Stimulated activated effector memory CD8-positive, alpha-beta T cell treated with anti-CD3 and anti-CD28 coated beads, Interleukin-12 subunit alpha, Interleukin-12 subunit beta, amount 100 ng/mL, for 72 hours (primary cell): ENCODE results near the gene FAM234A.

Experiments
- ATAC-seq: fragments of 150-1000 bp; cut with Tn5 transposase; 2 replicates; pipeline ENCODE4 v1.10.0; 2021
- DNase-seq, 2 donors: peaks; one replicate each; pipeline ENCODE4 v3.0.0; 2021 to 2022; ENCODE audit warnings: low spot score in 2 of 2
- H3K27ac Mint-ChIP-seq: one replicate; pipeline ENCODE4 v1.8.0; 2022; ENCODE audit warnings: mild to moderate bottlenecking, mixed read lengths
- H3K36me3 Mint-ChIP-seq: one replicate; pipeline ENCODE4 v1.8.0; 2022; ENCODE audit warnings: mild to moderate bottlenecking, mixed read lengths
- H3K4me1 Mint-ChIP-seq: one replicate; pipeline ENCODE4 v1.8.0; 2022; ENCODE audit warnings: mixed read lengths
- H3K4me3 Mint-ChIP-seq: one replicate; pipeline ENCODE4 v1.8.0; 2022; ENCODE audit warnings: mild to moderate bottlenecking, mixed read lengths
- H3K9me3 Mint-ChIP-seq: one replicate; pipeline ENCODE4 v1.8.0; 2022; ENCODE audit warnings: mixed read lengths

FAM234A gene

DNA sequence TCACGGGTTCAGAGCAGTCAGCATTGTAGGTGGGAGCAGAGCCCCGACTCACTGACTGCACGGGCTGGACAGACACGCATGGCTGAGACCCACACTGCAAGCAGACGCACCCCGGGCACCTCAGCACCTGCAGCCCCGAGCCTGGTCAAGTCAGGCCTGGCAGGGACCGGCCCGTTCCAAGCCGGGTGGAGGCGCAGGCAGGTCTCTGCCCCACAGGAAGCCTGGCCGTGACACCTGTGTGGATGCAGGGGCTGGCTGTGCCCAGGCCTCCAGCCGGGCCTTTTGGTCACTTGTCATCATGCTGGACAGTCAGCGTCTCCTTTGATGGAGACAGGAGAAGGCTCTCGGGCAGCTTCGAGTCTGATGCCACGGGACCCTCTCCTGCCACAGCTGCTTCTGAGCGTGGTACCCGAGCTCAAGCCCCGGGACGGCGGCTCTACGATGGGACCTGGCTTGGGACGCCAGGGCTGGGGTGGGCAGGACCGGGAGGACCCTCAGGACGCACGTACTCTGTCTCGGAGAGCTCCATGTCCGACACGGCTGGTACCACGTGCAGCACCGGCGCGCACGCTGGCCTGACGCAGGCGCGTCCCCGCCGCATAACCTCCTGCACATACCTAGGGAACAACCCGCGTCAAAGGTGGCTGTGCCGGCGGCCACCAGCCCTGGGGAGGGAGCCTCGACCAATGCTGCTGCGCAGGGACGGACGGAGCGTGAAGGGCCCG is 56.2 kb downstream of the FAM234A start:
- H3K27ac Mint-ChIP-seq: no peak overlapping the region
- H3K4me1 Mint-ChIP-seq: no peaks in the 10 kb centered on the region
- no peaks in the 10 kb centered on the region for H3K9me3 Mint-ChIP-seq
- H3K36me3 Mint-ChIP-seq: peaks cover 51% of the 10 kb centered on the region
- ATAC-seq: no peak
- no peak overlapping the region for H3K4me3 Mint-ChIP-seq
- DNase-seq: no peak

DNA sequence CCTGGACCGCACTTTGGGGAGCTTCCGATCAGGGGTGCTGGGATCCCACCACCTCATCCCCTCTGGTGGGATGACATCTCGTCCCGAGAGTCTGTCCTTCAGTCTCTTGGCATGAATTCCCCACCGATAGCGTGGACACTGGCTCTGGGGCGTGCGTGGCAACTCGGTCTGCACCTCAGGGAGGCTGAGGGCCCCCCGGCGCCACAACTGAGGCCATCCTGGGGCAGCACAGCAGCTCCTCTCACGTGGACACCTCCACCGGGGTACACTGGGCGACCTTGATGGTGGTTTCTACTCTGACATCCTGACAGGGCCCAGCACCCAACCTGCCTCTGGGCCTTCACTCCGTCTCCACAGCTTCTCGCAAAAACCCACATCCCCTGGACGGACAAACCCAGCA is 56.9 kb downstream of the FAM234A start:
- peaks cover 51% of the 10 kb centered on the region for H3K36me3 Mint-ChIP-seq
- H3K4me3 Mint-ChIP-seq: no peak overlapping the region
- H3K27ac Mint-ChIP-seq: no peak overlapping the region
- ATAC-seq (no peak), DNase-seq (no peak)
- no peaks in the 10 kb centered on the region for H3K4me1 Mint-ChIP-seq
- no peaks in the 10 kb centered on the region for H3K9me3 Mint-ChIP-seq

DNA sequence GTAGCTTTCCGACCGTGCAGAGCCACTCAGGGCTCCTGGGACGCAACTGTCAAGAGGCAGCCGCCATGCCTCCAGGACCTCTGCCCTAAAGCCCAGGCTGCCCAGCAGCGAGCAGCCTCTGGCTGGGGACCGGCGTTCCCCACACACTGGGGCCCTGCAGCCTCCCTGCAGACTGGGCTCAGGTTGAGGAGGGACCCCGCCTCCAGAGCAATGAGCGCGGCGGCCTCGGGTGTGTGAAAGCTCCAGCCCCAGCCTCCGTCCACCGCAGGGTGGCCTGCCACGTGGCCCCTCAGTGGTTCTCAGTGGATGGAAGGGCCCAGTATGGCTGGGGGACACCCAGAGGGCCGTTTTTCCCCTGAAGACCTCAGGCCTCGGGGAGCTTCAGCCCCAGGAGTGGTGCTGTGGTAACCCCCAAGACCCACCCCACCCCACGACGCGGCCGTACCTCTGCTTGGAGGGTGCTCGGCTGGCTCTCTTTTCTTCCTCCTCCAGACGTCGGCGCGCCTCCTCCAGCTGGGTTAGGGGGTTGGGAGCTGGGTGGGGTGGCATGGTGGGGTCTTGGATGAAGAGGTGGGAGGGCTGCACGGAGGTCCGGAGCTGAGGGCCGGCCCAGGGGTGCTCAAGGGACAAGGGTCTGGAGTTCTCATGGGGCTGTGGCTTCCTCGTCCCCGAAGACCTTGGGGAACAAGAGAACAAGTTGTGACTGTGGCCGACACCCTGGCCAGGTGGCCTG is 58.6 kb downstream of the FAM234A start:
- Mint-ChIP-seq H3K36me3 (peaks cover 45% of the 10 kb centered on the region), H3K4me1 (no peaks in the 10 kb centered on the region), H3K9me3 (no peaks in the 10 kb centered on the region), H3K27ac (no peak overlapping the region), H3K4me3 (no peak overlapping the region)
- DNase-seq: no peak
- no peak for ATAC-seq

DNA sequence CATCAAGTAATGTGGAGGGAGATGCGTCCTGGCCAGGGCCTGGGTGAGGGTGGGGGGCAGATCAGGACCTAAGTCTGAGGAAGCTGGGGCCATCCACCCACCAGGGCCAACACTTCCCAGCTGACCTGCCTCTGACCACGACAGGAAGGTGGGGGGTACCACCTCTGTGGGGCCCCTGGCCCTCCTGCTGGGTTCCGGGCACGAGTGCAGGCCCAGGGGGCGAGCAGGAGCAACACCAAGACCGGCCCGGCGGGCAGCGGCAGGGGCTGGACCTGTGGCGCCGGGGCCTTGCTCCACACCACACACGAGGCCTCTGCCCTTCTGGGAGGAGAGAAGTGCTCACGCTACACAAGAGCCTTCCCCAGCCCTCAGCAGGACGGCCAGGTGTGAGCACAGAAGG is 61.7 kb downstream of the FAM234A start:
- Mint-ChIP-seq H3K27ac (no peak overlapping the region), H3K4me1 (no peaks in the 10 kb centered on the region), H3K36me3 (peaks cover 42% of the 10 kb centered on the region), H3K9me3 (no peaks in the 10 kb centered on the region), H3K4me3 (no peak overlapping the region)
- ATAC-seq (no peak), DNase-seq (no peak)

DNA sequence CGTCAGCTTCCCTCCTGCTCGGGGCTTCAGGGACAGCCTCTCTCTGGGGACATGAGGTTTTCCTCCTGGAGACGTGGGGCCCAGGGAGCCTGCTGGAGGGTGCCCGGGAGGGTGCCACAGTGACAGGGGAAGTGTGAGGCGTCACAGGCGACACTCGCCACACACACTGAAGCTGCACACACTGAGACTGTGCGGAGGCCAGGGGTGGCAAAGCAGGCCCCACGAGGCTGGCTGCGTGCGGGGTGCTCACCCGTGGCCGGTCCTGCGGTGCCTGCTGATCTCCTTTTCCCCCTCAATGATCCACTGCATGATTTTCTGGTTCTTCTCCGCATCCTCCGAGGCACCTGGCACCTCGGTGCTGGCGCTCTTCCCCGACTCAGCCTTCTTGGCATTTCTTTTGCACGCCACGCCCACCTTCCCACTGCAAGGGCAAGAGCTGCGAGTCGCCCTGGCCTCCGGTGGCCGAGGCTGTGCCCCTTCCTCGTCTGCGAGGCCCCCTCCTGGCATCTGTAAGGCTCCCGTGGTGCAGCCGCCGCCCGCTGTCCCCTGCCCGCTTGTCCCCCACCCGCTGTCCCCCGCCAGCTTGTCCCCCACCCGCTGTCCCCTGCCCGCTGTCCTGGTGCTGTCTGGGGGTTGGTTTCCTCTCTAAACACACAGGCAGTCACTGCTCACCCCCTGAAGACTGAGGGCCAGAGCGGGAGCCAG is 62.3 kb downstream of the FAM234A start:
- ATAC-seq (no peak), DNase-seq (no peak)
- H3K4me1 Mint-ChIP-seq: no peaks in the 10 kb centered on the region
- H3K4me3 Mint-ChIP-seq: no peak overlapping the region
- no peak overlapping the region for H3K27ac Mint-ChIP-seq
- no peaks in the 10 kb centered on the region for H3K9me3 Mint-ChIP-seq
- peaks cover 42% of the 10 kb centered on the region for H3K36me3 Mint-ChIP-seq

DNA sequence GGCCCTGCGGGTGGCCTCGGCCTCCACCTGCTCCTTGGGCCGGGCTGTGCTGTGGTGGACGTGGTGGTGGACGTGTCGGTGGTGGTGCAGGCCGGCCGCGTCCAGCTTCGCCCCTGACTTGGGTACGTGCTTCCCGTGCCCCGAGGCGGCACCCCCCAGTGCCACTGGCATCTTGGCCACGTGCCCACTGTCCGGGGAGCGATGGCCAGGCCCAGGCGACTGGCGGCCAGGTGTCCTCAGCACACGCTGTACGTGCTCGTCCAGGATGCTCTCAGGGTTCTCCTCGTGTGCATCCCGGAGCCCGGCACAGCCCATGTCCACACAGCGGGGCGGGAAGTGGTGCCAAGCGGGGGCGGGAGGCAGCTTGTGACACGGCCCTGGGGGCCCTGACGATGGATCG is 63.2 kb downstream of the FAM234A start:
- Mint-ChIP-seq H3K36me3 (peaks cover 37% of the 10 kb centered on the region), H3K4me3 (no peak overlapping the region), H3K4me1 (no peaks in the 10 kb centered on the region), H3K9me3 (no peaks in the 10 kb centered on the region), H3K27ac (no peak overlapping the region)
- DNase-seq (no peak), ATAC-seq (no peak)

DNA sequence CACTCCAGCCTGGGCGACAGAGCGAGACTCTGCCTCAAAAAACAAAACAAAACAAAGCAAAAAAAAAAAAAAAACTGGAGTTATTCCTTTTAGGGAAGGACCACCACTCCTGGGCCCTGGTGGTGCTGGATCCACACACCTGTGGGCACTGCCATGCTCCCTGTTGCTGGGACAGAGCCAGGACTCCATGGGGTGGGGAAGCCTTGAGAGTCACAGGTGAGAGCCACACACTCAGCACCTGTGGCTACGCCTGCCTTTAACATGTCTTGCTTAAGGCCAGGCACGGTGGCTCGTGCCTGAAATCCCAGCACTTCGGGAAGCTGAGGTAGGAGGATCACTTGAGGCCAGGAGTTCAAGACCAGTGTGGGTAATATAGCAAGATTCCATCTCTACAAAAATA is 66.6 kb downstream of the FAM234A start:
- Mint-ChIP-seq H3K4me3 (no peak overlapping the region), H3K27ac (no peak overlapping the region), H3K9me3 (no peaks in the 10 kb centered on the region), H3K36me3 (peaks cover 44% of the 10 kb centered on the region), H3K4me1 (peaks cover 4% of the 10 kb centered on the region)
- DNase-seq (no peak), ATAC-seq (no peak)

DNA sequence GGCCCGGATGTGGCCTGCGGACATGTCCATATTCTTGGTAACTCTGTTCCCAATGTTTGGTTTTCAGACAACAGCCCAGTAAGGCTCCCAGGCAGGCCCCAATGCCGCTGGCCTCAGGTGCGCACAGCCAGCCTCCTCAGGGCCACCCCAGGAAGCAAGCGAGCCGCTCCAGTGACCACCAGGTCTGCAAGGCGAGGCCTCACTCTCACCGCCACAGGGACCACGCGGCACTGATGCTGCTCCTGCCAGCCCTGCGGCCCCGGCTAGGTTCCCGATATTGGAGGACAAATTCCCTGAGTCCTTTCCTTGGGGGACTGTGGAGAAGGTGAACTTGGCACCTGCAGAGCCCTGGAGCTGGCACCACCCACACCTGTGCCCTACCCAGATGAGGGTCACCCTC is 67.3 kb downstream of the FAM234A start:
- no peak overlapping the region for H3K27ac Mint-ChIP-seq

DNA sequence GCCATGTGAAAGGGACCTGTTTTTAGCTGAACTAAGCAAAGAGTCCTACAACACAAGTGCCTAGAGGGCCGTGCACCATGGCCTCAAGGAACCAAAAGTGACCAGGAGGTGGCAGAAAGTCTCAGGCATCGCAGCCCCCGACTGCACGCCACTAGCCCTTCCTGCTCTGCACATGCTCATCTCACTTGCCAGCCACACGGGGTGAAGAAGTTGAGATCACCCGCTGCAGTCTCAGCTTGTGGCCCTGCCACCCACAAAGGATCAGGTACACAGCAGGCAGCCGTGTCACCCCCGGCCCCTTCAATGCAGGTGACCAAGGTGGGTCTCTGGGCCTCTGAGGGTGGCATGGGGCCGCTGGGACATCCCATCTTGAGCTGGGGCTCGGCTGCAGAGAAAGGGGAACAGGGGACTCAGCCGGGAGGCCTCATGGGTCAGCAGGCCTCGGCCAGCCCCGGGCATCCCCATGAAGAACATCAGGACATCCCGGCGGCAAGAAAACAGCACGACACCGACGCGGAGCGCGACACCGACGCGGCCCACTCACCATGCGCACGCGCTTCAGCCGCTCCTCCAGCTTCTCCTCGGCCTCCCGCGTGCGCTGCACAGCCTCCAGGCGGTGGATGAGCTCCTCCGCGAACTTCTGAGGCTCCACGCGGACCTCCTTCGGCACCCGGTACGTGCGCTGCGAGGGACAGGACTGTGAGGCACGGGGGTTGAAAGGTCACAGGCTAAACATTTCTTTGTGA is 69.3 kb downstream of the FAM234A start:
- Mint-ChIP-seq H3K9me3 (no peaks in the 10 kb centered on the region), H3K36me3 (peaks cover 43% of the 10 kb centered on the region), H3K27ac (no peak overlapping the region), H3K4me3 (no peak overlapping the region), H3K4me1 (peaks cover 31% of the 10 kb centered on the region)
- ATAC-seq (no peak), DNase-seq (no peak)

More for the DNA sequence above, 67.3 kb downstream of the FAM234A start:
- Mint-ChIP-seq H3K4me1 (peaks cover 11% of the 10 kb centered on the region), H3K9me3 (no peaks in the 10 kb centered on the region), H3K4me3 (no peak overlapping the region), H3K36me3 (peaks cover 48% of the 10 kb centered on the region)
- ATAC-seq (no peak), DNase-seq (no peak)

DNA sequence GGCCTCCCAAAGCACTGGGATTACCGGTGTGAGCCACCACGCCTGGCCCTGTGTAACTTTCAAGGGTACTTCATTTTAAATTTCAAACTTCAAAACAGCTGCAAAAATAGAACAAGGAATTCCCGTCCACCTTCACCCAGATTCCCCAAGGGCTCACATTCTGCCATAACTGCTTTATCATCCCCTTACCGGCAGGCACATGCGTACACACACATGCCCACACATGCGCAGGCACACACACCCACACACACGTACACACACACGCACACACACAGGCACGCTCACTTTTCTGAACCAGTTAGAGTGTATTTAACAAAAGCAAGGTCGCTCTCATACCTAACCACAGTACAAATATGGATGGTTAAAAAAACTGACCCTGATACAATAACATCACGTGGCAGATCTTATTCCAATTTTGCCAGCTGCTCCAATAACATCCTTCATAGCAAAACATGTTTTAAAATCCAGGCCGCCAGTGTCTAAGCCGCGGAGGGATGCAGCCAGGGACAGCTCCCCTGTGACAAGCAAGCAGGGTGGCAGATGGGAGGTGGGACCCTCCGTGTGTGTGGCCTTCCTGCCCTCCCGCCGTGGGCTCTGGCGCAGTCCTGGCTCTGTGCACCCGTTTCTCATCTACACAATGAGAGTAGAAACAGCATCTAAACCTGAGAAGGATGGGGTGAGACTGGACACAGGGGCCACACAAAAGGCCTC is 71.5 kb downstream of the FAM234A start:
- ATAC-seq (no peak), DNase-seq (no peak)
- H3K4me1 Mint-ChIP-seq: peaks cover 42% of the 10 kb centered on the region
- H3K27ac Mint-ChIP-seq: peak overlapping the region; percentile 78
- H3K9me3 Mint-ChIP-seq: no peaks in the 10 kb centered on the region
- H3K4me3 Mint-ChIP-seq: no peak overlapping the region
- peaks cover 60% of the 10 kb centered on the region for H3K36me3 Mint-ChIP-seq

DNA sequence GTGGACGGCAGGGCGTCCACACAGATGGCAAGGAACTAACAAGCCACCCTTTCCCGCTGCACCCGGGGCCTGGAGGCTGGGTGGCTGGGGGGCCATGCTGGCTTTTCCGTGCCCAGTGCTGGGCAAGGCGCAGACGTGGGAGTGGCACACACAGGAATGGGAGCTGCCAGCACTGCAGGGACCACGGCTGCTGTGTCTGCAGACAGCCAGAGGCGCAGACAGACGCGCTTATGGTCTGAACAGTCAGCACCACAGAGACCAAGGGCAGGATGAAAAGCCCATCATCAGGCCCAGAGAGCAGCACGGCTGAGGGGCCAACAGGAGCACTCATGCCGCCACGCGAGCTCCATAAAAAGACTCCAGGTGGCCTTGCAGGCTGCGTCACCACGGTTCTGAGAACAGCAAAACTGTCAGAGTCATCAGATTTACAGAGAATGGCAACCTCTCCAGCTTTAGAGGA is 72.3 kb downstream of the FAM234A start:
- Mint-ChIP-seq H3K4me1 (peaks cover 42% of the 10 kb centered on the region), H3K4me3 (no peak overlapping the region), H3K27ac (peak overlapping the region; percentile 78), H3K9me3 (no peaks in the 10 kb centered on the region), H3K36me3 (peaks cover 64% of the 10 kb centered on the region)
- ATAC-seq: no peak
- DNase-seq: no peak

DNA sequence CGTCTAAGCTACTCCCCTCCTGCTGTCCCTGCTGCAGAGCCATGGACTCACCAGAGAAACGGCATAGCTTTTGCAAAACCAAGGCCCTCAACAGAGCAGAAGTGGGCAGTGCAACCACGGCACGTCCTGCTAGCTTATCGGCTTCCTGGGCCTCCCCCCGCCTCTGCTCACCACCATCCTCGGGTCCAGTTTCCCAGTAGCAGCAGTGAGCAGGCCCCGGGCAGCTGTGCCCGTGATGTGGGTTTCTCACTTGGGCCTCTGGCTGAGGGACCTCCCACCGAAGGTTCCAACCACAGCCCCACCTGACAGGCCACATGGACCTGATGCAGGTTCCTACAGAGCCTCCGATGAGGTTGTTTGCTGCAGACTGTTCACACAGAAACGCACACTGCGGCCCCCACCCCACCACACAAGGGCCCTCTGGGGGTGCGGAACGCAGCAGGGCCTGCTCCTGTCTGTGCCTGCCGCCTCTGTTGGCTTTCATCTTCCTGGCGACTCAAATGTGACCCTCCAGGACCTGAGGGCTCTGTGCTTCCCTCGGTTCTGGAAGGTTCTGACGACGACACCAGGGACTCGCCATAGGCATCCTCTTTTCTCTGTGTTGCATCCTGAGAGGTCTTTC is 73.2 kb downstream of the FAM234A start:
- no peak overlapping the region for H3K4me3 Mint-ChIP-seq

DNA sequence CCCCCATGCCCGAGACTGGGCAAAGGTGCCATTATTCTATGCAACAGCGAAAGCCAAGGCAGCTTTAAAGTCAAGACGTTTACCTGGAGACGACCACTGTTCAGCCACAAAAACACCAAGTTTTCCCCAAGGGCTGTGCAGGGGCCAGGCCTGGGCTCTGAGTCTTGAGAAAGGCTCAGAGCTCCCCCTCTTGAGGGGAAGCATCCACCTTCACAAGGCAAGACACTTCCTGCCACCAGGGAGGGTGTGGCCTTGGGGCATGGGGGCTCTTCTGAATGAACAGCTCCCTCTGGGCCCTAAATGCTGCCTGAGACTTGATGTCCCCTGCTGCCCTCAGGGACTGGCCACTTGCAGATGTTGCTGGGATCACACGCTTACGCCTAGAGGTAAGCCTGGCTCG is 74.9 kb downstream of the FAM234A start:
- DNase-seq (no peak), ATAC-seq (peak; percentile 48)
- Mint-ChIP-seq H3K4me3 (no peak overlapping the region), H3K27ac (peak overlapping the region; percentile 76), H3K4me1 (peaks cover 42% of the 10 kb centered on the region), H3K9me3 (no peaks in the 10 kb centered on the region), H3K36me3 (peaks cover 61% of the 10 kb centered on the region)

More for the DNA sequence above, 73.2 kb downstream of the FAM234A start:
- ATAC-seq (peak; percentile 49), DNase-seq (no peak)
- peak overlapping the region; percentile 78 for H3K27ac Mint-ChIP-seq
- H3K9me3 Mint-ChIP-seq: no peaks in the 10 kb centered on the region
- H3K36me3 Mint-ChIP-seq: peaks cover 69% of the 10 kb centered on the region
- peaks cover 42% of the 10 kb centered on the region for H3K4me1 Mint-ChIP-seq

DNA sequence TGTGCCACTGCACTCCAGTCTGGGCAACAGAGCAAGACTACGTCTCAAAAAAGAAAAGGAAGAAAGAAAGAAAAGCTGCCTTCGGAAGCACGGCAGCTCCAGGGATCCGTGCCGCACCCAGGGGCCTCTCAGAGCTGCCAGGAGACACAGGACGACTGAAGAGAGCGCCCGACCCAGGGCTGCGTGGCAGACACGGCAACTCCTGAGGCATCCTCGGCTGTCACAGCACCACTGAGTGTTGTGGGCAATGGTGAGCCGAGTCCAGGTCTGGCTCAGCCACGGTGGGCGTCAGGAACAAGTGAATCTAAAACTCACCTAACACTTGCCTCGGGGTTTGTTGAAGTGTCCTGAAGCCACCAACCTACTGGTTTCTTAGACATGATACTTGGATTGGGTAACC is 77.1 kb downstream of the FAM234A start:
- Mint-ChIP-seq H3K36me3 (peaks cover 45% of the 10 kb centered on the region), H3K4me1 (peaks cover 49% of the 10 kb centered on the region), H3K9me3 (no peaks in the 10 kb centered on the region), H3K4me3 (no peak overlapping the region), H3K27ac (peak overlapping the region; percentile 29)
- no peak for DNase-seq
- ATAC-seq: no peak
